GM20000 (cell line): ENCODE data around the gene ARF3.

Experiments used
- DNase-seq: peaks from one replicate; pipeline ENCODE4 v3.0.0; 2012; ENCODE audit warnings: low spot score
- TF ChIP-seq, protein P1 (sequence below): IDR thresholded peaks from 2 replicates; pipeline ENCODE4 v1.5.1; 2012; ENCODE audit warnings: mild to moderate bottlenecking, control low read depth; ENCODE audit errors: extremely low read depth, missing control alignments

The ARF3 gene

DNA sequence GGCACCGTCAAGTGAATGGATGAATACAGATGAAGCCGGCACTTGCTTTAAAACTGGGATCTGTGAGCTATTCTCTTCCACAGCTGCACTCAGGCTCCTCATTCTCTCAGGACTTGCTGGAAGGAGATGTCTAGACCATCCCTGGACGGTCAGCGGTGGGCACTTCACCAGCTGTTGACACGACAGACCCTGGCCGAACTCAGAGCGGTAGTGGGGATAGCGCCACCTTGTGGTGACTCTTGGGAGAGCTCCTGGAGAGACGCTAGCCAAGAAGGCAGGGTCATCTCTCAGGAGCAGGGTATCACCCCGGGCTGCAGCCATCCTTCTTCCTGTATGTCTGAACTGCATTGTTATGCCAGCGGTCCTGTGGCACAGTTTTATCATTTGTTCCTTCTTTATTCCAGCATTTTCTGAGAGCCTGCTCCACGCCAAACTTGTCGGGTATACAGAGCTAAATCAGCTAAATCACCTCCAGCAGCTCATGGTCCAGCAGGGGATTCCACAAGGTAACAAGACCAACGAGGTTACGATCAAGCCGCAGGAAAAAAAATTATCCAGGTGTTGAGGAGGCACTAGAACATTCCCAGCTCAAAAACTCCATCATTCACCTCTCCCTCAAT lies 30.9 kb upstream of the ARF3 start:
- DNase-seq = peak; percentile 87
- TF ChIP-seq, protein P1, sequence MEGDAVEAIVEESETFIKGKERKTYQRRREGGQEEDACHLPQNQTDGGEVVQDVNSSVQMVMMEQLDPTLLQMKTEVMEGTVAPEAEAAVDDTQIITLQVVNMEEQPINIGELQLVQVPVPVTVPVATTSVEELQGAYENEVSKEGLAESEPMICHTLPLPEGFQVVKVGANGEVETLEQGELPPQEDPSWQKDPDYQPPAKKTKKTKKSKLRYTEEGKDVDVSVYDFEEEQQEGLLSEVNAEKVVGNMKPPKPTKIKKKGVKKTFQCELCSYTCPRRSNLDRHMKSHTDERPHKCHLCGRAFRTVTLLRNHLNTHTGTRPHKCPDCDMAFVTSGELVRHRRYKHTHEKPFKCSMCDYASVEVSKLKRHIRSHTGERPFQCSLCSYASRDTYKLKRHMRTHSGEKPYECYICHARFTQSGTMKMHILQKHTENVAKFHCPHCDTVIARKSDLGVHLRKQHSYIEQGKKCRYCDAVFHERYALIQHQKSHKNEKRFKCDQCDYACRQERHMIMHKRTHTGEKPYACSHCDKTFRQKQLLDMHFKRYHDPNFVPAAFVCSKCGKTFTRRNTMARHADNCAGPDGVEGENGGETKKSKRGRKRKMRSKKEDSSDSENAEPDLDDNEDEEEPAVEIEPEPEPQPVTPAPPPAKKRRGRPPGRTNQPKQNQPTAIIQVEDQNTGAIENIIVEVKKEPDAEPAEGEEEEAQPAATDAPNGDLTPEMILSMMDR = peak; percentile 93

- TF ChIP-seq, protein P1 = no peak
- DNase-seq = no peak
Measured at GRCh38 chr12:48986720-48987291, 29.5 kb upstream of the ARF3 start.

DNA sequence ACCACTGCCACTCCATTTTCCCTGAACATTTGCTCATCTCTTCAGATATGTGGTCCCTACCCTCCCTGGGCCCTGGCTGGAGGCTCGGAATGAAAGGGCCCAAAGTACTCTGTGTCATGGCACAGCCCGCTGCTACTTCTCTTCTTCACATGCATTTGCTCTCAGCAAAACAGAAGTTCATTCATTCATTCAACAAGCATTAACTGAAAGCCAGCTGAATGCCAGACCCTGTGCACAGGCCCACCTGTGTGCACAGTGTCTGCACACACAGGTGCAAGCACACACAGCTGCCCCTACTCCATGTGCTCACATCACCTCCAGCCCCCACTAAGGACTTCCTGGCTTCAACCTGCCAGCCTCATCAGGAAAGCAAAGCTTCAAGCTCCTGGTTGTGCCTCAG lies 28.6 kb upstream of the ARF3 start:
- DNase-seq = no peak
- TF ChIP-seq, protein P1 = no peak

DNA sequence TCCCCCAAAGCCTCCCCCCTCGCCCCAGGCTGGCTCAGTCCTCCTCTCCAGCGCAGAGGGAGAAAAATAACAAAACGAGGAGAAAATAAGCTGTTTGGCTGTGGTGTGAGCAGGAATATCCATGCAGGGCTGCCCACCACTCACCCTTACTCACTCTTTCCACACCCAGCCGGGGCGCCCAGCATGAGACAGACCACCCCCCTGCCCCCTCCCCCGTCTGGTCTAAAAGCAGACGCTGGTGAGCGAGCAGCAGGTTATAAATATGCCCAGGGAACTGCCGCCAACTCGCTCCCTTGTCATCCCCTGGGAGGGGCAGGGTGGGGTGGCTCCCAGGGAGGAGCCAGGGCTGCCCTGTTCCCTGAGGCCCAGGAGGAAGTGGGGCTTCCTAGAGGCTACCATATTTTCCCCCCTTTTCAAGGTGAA lies 28.2 kb upstream of the ARF3 start:
- DNase-seq = no peak
- TF ChIP-seq, protein P1 = no peak

DNA sequence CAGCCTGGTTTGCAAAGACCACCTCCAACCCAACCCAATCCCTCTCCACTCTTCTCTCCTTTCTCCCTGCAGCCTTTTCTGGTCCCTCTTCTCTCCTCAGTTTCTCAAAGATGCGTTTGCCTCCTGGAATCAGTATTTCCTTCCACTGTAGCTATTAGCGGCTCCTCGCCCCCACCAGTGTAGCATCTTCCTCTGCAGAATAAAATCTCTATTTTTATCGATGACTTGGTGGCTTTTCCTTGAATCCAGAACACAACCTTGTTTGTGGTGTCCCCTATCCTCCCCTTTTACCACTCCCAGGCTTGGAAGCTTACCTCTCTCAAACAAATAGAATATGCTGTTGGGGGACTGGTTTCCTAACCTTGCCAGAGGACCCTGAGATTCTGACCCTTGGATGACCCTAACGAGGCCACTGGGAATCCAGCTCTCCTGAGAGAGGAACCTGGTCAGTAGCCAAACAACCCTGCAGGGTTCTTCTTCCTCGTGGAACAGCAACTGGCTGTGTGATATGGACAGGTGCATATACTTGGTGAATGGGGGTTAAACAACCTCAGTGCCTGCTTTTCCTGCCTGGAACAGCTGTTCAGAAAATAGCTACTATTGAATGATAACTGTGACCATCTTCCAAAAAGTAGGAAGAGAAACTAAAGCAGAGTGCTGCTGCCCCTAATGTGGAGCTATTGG lies 25.3 kb upstream of the ARF3 start:
- DNase-seq = no peak
- TF ChIP-seq, protein P1 = no peak

DNA sequence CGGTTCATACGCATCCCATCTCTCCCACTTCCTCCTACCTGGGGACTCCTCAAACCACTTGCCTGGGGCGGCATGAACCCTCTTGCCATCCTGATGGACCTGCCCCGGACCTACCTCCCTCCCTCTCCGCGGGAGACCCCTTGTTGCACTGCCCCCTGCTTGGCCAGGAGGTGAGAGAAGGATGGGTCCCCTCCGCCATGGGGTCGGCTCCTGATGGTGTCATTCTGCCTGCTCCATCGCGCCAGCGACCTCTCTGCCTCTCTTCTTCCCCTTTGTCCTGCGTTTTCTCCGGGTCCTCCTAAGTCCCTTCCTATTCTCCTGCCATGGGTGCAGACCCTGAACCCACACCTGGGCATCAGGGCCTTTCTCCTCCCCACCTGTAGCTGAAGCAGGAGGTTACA lies 24.5 kb upstream of the ARF3 start:
- DNase-seq = no peak
- TF ChIP-seq, protein P1 = no peak

DNA sequence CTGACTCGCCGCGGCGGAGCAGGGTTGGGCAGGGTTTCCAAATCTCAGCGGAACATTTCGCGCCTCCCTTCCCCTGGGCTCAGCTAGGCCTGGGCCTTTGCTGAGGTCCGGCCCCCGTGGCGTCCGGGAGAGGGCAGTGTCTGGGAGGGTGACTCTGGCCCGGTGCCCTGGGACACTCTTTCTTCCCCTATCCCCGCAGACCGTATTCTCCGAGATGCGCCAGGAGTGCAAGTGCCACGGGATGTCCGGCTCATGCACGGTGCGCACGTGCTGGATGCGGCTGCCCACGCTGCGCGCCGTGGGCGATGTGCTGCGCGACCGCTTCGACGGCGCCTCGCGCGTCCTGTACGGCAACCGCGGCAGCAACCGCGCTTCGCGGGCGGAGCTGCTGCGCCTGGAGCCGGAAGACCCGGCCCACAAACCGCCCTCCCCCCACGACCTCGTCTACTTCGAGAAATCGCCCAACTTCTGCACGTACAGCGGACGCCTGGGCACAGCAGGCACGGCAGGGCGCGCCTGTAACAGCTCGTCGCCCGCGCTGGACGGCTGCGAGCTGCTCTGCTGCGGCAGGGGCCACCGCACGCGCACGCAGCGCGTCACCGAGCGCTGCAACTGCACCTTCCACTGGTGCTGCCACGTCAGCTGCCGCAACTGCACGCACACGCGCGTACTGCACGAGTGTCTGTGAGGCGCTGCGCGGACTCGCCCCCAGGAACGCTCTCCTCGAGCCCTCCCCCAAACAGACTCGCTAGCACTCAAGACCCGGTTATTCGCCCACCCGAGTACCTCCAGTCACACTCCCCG lies 23.9 kb upstream of the ARF3 start:
- TF ChIP-seq, protein P1 = no peak
- DNase-seq = peak; percentile 66
